Astrocyte (in vitro differentiated cells and primary cell): ENCODE results near the gene TMEM44. TPM values are rescaled to one million over a fixed set of nuclear protein-coding genes. Genes with fewer than 3 reads are reported as not detected.
A peak's percentile ranks its signal among the peaks of the same experiment; 100 is the strongest.

Experiments used
- DNase-seq: peaks from one replicate; pipeline ENCODE4 v3.0.0-alpha.2; 2010; ENCODE audit warnings: low read depth
- FAIRE-seq: peaks from 2 replicates; lab custom pipeline; 2011; peaks lifted over from hg19 to GRCh38; lab: Jason Lieb, UNC
- H2AFZ ChIP-seq: 2 replicates; pipeline ENCODE4 v1.6.0; 2012; ENCODE audit warnings: low read depth, low read length, inconsistent platforms
- H3K27ac ChIP-seq: 2 replicates; pipeline ENCODE4 v1.5.1; 2011; ENCODE audit warnings: low read depth, low read length, inconsistent platforms
- H3K27me3 ChIP-seq: 2 replicates; pipeline ENCODE4 v1.6.0; 2011; ENCODE audit warnings: low read length, inconsistent platforms; ENCODE audit not compliant: insufficient read depth
- H3K36me3 ChIP-seq: 2 replicates; pipeline ENCODE4 v1.5.1; 2011; ENCODE audit warnings: low read length, inconsistent platforms; ENCODE audit not compliant: insufficient read depth
- H3K4me1 ChIP-seq: 2 replicates; pipeline ENCODE4 v1.5.1; 2011; ENCODE audit warnings: low read length, inconsistent platforms; ENCODE audit not compliant: insufficient read depth
- H3K4me2 ChIP-seq: 2 replicates; pipeline ENCODE4 v1.6.0; 2012; ENCODE audit warnings: low read length, inconsistent platforms
- H3K4me3 ChIP-seq: 2 replicates; pipeline ENCODE4 v1.5.1; 2011; ENCODE audit warnings: low read depth, mild to moderate bottlenecking, low read length, inconsistent platforms; ENCODE audit not compliant: insufficient read depth
- H3K79me2 ChIP-seq: 2 replicates; pipeline ENCODE4 v1.6.0; 2012; ENCODE audit warnings: mild to moderate bottlenecking, low read length, inconsistent platforms; ENCODE audit not compliant: insufficient read depth
- H3K9ac ChIP-seq: 2 replicates; pipeline ENCODE4 v1.6.0; 2012; ENCODE audit warnings: mild to moderate bottlenecking, low read length, inconsistent platforms
- H3K9me3 ChIP-seq: 2 replicates; pipeline ENCODE4 v1.5.1; 2012; ENCODE audit warnings: low read depth, mild to moderate bottlenecking, low read length, inconsistent platforms; ENCODE audit not compliant: insufficient read depth
- H4K20me1 ChIP-seq: 2 replicates; pipeline ENCODE4 v1.6.0; 2012; ENCODE audit warnings: low read length, inconsistent platforms; ENCODE audit not compliant: insufficient read depth
- H3K27ac Mint-ChIP-seq: one replicate; pipeline ENCODE4 v1.8.0; 2021; ENCODE audit warnings: mild to moderate bottlenecking, mixed read lengths; ENCODE audit not compliant: unreplicated experiment
- H3K27me3 Mint-ChIP-seq: one replicate; pipeline ENCODE4 v1.8.0; 2021; ENCODE audit warnings: low read depth, mixed read lengths; ENCODE audit not compliant: unreplicated experiment
- H3K36me3 Mint-ChIP-seq: one replicate; pipeline ENCODE4 v1.8.0; 2021; ENCODE audit warnings: low read depth, mixed read lengths; ENCODE audit not compliant: unreplicated experiment
- H3K4me1 Mint-ChIP-seq: one replicate; pipeline ENCODE4 v1.8.0; 2021; ENCODE audit warnings: low read depth, mixed read lengths; ENCODE audit not compliant: unreplicated experiment
- H3K4me3 Mint-ChIP-seq: one replicate; pipeline ENCODE4 v1.8.0; 2021; ENCODE audit warnings: mild to moderate bottlenecking, moderate library complexity, mixed read lengths; ENCODE audit not compliant: unreplicated experiment
- H3K9me3 Mint-ChIP-seq: one replicate; pipeline ENCODE4 v1.8.0; 2021; ENCODE audit warnings: mild to moderate bottlenecking, mixed read lengths; ENCODE audit not compliant: unreplicated experiment
- EZH2 ChIP-seq: IDR thresholded peaks from 2 replicates; pipeline ENCODE4 v1.6.1; 2012; ENCODE audit warnings: mild to moderate bottlenecking, low read length, inconsistent platforms; ENCODE audit not compliant: insufficient read depth
- total RNA-seq: library from RNA; stranded (reverse); gene quantifications from 2 replicates; pipeline ENCODE4 v1.2.1, GENCODE V29; 2021
- TF ChIP-seq, protein P1 (sequence below): IDR thresholded peaks from 2 replicates; pipeline ENCODE4 v1.5.1; 2011; ENCODE audit warnings: low read depth, mild to moderate bottlenecking, inconsistent platforms, low read length, moderate library complexity; ENCODE audit not compliant: insufficient read depth

The TMEM44 gene
- total RNA-seq, 1 donor from 2014 or later = 9.8 TPM

DNA sequence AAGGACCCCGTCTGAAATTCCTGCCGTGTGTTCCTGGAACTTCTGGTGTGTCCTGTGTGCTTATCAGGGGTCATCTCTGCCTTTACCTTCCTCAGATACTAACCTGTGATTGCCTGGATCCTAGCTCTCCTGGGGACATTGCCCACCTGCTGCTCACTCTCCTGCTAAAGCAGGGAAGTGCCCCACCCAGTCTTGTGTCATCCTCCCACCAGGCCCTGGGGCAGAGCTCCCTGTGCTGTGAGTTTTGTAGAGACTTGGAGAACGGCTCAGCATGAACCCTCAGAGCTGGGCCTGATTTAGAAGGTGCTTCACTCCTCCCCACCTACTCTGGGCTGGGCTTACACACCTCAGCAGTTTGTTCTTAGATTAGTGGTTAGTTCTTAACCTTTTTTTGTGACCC is 3.8 kb upstream of the TMEM44 start:
- Mint-ChIP-seq H3K4me1 (peaks cover 5% of the 10 kb centered on the region), H3K9me3 (no peaks in the 10 kb centered on the region), H3K27ac (no peak overlapping the region), H3K27me3 (no peaks in the 10 kb centered on the region), H3K4me3 (peak overlapping the region; percentile 40), H3K36me3 (peaks cover 17% of the 10 kb centered on the region)
- peaks cover 12% of the 10 kb centered on the region for H3K79me2 ChIP-seq
- no peak overlapping the region for H2AFZ ChIP-seq
- H3K27me3 ChIP-seq = no peaks in the 10 kb centered on the region
- no peak overlapping the region for H3K4me2 ChIP-seq
- no peak for FAIRE-seq
- peaks cover 4% of the 10 kb centered on the region for H3K36me3 ChIP-seq
- no peak overlapping the region for H3K27ac ChIP-seq
- DNase-seq = no peak
- no peaks in the 10 kb centered on the region for H4K20me1 ChIP-seq
- H3K9me3 ChIP-seq = no peaks in the 10 kb centered on the region
- no peak for TF ChIP-seq EZH2
- TF ChIP-seq, protein P1, sequence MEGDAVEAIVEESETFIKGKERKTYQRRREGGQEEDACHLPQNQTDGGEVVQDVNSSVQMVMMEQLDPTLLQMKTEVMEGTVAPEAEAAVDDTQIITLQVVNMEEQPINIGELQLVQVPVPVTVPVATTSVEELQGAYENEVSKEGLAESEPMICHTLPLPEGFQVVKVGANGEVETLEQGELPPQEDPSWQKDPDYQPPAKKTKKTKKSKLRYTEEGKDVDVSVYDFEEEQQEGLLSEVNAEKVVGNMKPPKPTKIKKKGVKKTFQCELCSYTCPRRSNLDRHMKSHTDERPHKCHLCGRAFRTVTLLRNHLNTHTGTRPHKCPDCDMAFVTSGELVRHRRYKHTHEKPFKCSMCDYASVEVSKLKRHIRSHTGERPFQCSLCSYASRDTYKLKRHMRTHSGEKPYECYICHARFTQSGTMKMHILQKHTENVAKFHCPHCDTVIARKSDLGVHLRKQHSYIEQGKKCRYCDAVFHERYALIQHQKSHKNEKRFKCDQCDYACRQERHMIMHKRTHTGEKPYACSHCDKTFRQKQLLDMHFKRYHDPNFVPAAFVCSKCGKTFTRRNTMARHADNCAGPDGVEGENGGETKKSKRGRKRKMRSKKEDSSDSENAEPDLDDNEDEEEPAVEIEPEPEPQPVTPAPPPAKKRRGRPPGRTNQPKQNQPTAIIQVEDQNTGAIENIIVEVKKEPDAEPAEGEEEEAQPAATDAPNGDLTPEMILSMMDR = no peak
- H3K9ac ChIP-seq = no peak overlapping the region
- H3K4me1 ChIP-seq = peaks cover 23% of the 10 kb centered on the region
- H3K4me3 ChIP-seq = no peak overlapping the region

DNA sequence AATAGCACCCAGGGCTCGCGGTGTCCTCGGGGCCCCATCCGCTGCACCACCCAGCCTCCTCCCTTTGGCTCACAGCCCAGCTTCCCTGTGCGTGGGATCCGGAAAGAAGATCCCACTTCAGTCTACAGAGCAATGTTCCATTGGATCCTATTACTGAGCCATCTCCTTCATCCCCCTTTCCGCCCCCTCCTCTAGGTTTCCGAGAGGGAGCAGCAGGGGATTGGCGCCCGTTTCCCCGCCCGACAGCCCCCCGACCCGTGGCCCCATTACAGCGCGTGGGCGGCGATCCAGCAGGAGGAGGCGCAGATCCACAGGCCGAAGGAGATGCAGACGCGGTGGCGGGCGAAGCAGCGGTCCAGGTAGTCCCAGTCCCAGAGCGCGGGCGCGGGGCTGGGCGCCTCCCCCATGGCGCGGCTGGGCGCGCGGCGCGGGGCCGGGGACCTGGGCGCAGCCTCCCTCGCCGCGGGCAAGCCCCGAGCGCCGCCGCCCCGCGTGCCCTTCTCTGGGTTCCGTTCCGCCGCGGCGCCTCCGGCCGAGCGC is 340 bp downstream of the TMEM44 start:
- H3K27ac ChIP-seq = peak overlapping the region; percentile 51
- no peaks in the 10 kb centered on the region for H3K4me1 Mint-ChIP-seq
- peak overlapping the region; percentile 94 for H2AFZ ChIP-seq
- no peak for FAIRE-seq
- H3K27me3 Mint-ChIP-seq = no peaks in the 10 kb centered on the region
- peak overlapping the region; percentile 86 for H3K4me3 Mint-ChIP-seq
- peaks cover 6% of the 10 kb centered on the region for H3K9me3 ChIP-seq
- H3K4me3 ChIP-seq = peak overlapping the region; percentile 83
- H3K36me3 Mint-ChIP-seq = peaks cover 14% of the 10 kb centered on the region
- no peak for DNase-seq
- peaks cover 4% of the 10 kb centered on the region for H3K4me1 ChIP-seq
- peak overlapping the region; percentile 94 for H3K4me2 ChIP-seq
- H3K27me3 ChIP-seq = no peaks in the 10 kb centered on the region
- peak overlapping the region; percentile 81 for H3K27ac Mint-ChIP-seq
- peaks cover 6% of the 10 kb centered on the region for H3K9me3 Mint-ChIP-seq
- H3K9ac ChIP-seq = peak overlapping the region; percentile 82
- peaks cover 8% of the 10 kb centered on the region for H4K20me1 ChIP-seq
- TF ChIP-seq EZH2 = no peak
- TF ChIP-seq, protein P1 = no peak
- H3K79me2 ChIP-seq = peaks cover 24% of the 10 kb centered on the region
- peaks cover 11% of the 10 kb centered on the region for H3K36me3 ChIP-seq

DNA sequence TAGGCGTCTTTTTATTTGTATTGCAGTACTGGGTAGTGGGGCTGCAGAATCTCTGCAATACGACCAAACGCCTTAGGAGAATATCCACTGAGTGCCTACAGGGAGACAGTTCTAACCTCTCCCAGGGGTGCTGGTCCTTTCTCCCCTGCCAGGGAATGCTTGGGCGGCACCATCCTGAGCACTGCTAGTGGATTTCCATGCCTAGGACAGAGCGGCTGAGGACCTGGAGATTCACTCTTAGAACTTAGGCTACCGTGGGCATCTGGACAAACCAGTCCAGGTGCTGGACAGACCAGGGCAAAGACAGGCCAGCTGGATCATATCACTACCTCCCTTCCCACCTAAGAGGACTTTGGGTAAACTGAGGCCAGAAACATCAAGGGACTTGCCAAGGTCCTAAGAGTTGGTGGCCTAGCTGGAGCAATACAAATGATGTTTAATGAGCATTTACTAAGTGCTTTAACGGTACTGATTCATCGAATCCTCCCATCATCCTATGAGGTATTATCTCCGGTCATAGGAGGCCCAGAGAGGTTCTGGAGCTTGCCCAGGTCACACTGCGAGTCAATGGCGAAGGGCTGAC is 902 bp downstream of the TMEM44 start:
- Histone ChIP-seq H3K4me3 (peak overlapping the region; percentile 83), H3K27me3 (no peaks in the 10 kb centered on the region), H3K27ac (no peak overlapping the region), H3K9me3 (peaks cover 6% of the 10 kb centered on the region), H4K20me1 (peaks cover 8% of the 10 kb centered on the region), H3K9ac (peak overlapping the region; percentile 82), H3K4me2 (peak overlapping the region; percentile 94), H2AFZ (peak overlapping the region; percentile 43), H3K79me2 (peaks cover 24% of the 10 kb centered on the region), H3K36me3 (peaks cover 14% of the 10 kb centered on the region), H3K4me1 (peaks cover 4% of the 10 kb centered on the region)
- DNase-seq (no peak), FAIRE-seq (no peak)
- peak overlapping the region; percentile 86 for H3K4me3 Mint-ChIP-seq
- H3K36me3 Mint-ChIP-seq = peaks cover 16% of the 10 kb centered on the region
- H3K27ac Mint-ChIP-seq = peak overlapping the region; percentile 81
- H3K27me3 Mint-ChIP-seq = no peaks in the 10 kb centered on the region
- no peaks in the 10 kb centered on the region for H3K4me1 Mint-ChIP-seq
- peaks cover 6% of the 10 kb centered on the region for H3K9me3 Mint-ChIP-seq
- no peak for TF ChIP-seq EZH2
- TF ChIP-seq, protein P1 = no peak
